ENCODE measurements around the gene IFNA8.
"Not testable (repeated sequence)": the region's sequence is repeated elsewhere in the genome, so short reads cannot be mapped to it uniquely, and the experiment has no call there.

Gene IFNA8

DNA sequence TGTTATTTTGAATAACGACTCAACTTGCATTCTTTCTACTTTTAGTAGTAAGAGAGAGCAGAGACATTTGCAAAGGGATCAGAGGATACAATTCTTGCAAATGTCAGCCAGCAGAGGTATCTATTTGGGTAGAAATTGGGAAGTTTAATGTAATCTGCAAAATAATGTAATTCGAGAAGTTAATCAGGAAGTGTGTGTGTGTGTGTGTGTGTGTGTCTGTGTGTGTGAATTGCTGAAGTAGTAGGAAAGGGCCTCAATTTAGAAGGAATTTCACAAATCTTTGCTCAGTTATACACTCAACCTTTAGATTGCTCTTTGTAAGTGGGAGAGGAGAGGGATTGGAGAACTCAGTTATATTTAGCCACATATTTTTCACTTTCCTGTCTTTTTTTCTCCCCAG, 20.3 kb downstream of the IFNA8 start:
- no peak for DNase-seq

DNA sequence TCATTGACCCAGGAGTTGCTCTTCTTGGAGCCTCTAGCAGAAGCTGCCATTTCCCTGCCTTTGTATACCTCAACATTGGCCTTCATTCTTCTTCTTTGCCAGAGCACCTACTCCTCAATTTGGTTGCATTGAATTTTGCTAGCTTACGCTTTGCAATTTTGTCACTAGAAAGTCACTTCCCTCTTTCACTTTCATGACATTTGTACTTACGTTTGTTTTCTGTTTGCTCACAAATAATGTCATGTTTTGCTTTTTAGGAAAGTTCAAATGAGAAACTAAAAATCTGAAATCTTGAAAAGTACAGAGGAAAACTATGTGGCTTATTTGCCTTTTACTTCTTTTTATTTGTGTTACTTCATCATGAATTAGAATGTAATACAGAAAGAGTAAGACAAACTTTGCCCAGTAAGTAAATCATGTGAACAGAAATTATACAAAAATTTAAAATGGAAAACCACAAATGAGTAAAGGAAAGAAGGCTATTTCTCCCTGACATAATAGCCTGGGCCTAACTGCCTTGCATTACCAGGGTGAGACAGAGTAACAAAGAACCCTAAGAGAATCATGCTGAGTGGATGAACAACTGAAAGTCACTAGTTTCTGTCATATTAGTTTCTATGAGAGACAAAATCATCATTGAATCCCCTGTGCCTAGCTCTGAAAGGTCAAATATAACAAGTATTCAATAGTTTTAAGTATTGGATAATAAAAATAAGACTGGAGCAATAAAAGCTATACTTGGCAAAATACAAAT, 23.9 kb downstream of the IFNA8 start:
- no peak for DNase-seq

DNA sequence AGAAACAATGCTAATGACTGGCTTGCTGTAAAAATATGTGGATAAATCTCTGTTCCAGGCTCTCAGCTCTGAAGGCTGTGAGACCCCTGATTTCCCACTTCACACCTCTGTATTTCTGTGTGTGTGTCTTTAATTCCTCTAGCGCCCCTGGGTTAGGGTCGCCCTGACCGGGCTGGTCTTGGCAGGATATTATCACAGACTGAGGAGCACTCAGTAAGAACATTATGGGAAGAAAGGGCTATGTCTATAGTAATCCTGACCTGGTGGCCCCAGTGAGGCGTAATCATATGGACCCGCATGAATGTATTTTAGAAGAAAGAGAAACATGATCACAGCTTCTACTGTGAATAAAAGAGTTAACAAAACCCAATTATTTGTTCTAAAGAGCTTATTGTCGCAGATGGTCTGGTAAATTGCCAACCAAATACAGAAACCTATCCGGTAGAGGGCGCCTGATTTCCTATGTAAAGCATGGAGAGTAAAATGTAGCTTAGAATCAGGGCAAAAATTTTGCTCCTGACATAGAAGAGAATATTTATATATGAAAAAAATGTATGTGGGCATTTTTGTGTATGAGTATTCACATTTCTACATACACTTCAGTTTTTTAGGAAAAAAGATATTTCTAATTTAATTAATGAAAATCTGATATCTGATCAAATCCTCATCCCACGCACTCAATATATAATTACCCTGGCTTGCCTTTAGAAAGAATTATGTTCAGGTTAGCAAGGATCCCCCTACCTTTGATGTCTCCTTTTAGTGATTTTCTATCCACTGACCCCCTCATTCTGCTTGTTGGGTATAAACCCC, 25.5 kb downstream of the IFNA8 start:
- peak; percentile 1 for DNase-seq

DNA sequence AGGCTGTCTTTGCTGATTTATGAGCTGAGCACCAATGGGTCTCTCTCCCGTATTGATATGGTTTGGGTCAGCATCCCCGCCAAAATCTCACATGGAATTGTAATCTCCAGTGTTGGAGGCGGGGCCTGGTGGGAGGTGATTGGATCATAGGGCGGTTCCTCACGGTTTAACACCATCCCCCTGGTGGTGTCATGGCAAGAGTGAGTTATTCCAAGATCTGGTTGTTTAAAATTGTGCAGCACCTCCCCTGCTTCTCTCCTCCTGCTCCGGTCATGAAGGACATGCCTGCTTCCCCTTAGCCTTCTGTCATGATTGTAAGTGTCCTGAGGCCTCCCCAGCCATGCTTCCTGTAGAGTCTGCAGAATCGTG, 26.1 kb downstream of the IFNA8 start:
- not testable (repeated sequence) for DNase-seq

DNA sequence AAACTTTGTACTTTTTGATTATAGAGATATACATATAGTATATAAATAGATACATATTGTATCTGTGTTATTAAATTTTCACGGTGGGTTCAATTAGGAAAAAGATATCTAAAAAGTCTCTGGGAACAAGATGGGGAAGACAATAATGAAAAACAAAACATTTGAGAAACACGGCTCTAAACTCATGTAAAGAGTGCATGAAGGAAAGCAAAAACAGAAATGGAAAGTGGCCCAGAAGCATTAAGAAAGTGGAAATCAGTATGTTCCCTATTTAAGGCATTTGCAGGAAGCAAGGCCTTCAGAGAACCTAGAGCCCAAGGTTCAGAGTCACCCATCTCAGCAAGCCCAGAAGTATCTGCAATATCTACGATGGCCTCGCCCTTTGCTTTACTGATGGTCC, 31.2 kb downstream of the IFNA8 start, which contains the start of gene IFNA1:
Gene IFNA1 (plus strand): TSS at position 301 of the 400 bp plus-strand sequence. CDS start 69 bp downstream, at position 370.
- no peak for DNase-seq

DNA sequence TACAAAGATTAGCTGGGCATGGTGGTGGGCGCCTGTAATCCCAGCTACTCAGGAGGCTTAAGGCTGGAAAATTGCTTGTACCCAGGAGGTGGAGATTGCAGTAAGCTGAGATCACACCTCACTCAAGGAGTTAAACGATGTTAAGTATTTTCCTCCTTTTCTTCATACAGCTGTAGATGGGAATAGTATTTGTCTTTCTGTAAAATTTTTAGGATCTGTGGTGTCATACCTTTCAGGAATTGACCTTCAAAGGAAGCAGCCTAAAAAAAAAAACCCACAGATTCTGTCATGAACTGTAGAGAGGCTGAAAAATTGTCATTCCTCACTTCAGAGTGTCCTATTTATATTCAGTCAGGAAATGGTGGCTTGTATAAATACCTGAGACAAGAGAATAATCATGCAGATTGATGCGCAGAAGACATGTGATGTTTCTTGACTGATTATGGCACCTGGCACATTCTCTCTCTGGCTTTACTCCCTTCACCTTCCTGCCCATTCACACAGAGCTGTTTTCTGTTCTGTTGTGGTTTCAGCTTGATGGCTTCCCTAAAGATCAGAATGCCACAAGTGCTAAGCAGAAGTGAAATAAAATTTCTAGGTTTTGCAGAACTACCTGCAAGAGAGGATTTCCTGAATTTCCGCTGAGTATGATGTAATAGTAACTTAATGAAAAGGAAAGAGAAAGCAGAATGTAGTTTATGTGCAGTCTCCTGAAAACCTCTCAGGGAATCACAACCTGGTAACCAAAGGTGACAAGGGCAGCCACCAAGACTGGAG, 35.1 kb downstream of the IFNA8 start:
- no peak for DNase-seq

DNA sequence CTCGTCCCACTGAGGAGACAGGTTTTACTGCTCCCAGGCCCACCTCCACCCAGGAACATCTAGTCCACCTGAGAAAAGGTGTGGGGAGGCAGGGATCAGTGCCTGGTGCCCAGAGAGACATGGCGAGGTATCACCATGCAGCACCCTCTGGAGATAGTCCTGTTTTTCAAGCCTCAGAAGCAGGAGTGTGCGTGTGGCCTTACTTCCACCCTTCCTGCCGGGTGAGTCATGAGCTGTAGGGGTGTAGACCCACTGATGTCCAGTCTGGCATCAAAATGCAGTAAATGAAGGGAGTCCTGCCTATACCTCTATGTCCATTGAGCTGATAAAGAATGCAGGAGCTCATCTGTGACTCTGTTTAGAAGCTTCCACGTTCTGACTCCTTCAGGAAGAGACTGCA, 40.4 kb downstream of the IFNA8 start:
- DNase-seq: not testable (repeated sequence)

DNA sequence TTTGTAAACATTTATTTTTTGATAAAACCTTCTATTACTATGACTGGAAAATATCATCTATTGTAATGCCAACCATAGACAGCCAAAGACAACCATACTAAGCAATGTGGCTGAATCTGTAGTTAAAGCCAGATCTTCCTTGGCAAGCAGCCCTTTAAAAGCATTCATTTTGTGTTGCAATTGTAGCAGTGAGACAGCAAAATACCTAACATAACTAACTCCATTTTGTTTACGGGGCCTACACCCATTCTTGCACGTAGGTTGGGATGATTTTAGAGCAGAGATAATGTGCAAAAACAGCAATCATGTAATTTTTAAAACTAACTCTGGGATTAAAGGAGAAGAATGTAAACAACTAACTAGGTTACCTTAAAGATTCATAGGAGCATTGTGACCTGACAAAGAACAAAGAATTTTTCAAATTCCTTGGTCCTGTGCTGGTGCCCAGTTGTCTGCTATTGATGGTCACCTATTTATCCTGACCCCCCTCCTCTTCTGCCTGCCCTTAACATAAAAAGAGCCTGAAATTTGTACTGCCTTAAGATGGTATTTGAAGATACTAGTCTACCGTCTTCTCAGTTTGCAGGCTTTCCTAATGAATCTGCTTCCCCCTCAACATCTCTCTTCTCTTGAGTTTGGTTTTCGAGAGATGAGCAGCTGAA, 41.9 kb downstream of the IFNA8 start:
- DNase-seq: no peak

DNA sequence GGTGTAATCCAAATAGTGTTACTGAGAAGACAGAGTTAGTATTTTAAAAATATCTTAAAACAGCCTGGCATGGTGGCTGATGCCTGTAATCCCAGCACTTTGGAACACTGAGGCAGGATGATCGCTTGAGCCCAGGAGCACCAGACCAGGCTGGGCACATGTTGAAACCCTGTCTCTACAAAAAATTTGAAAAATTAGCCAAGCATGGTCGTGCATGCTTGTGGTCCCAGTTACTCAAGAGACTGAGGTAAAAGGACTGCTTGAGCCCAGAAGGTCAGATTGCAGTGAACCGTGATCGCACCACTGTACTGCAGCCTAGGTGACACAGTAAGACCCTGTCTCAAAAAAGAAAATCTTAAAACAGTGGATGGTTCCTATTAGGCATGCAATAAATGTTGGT, 43.8 kb downstream of the IFNA8 start:
- no peak for DNase-seq

DNA sequence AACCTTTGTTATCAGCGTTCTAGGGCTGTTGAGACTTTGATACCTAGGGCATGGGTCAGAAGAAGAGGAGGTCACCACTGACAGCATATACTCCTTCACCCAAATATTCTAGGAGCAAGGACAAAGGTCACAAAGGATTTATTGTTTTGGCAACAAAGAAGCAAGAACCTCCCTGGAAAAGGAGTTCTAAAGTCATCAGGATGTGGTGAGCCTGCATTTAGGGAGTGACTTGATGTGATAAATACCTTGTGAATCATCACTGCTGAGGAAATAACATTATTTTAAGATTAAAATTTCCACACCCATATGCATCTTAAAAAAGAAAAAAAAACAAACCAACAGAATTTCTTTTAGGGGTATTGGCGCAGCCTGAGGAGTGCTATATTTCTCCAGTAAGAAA, 45.2 kb downstream of the IFNA8 start:
- DNase-seq: no peak

DNA sequence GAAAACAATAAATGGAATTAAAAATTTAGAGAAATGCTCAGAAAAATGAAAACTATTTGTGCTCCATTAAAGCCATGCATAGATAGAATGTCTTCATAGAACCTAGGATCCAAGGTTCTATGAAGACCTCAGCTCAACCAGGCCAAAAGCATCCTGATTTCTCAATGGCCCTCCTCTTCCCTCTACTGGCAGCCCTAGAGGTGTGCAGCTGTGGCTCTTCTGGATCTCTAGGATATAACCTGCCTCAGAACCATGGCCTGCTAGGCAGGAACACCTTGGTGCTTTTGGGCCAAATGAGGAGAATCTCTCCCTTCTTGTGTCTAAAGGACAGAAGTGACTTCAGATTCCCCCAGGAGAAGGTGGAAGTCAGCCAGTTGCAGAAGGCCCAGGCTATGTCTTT, 46.4 kb downstream of the IFNA8 start:
- DNase-seq: peak; percentile 4

Measured in NCI-H2227 treated with DMSO at 0.1 percent for 48 hours (cell line).